HG03571 (cell line): ENCODE results near the gene NDUFB8.
"Not testable (repeated sequence)": the region's sequence is repeated elsewhere in the genome, so short reads cannot be mapped to it uniquely, and the experiment has no call there.

Source experiments
- ATAC-seq: cut with Tn5 transposase; IDR thresholded peaks from one replicate; pipeline ENCODE4 v1.9.1; 2021; ENCODE audit not compliant: unreplicated experiment

The NDUFB8 gene

GRCh38 chr10:100529475-100530298 is at the start of gene NDUFB8:
TSS of gene NDUFB8 (minus strand) at chr10:100529871. CDS start at chr10:100529851, 20 bp downstream.
- ATAC-seq, result no peak

GRCh38 chr10:100576282-100576635 is 46.6 kb upstream of the NDUFB8 start:
- no peak for ATAC-seq

- ATAC-seq, result no peak
Measured at GRCh38 chr10:100575585-100576281, 46.1 kb upstream of the NDUFB8 start.

- not testable (repeated sequence) for ATAC-seq
Measured at GRCh38 chr10:100575146-100575545, 45.5 kb upstream of the NDUFB8 start.

GRCh38 chr10:100571084-100571856 is 41.6 kb upstream of the NDUFB8 start:
- no peak for ATAC-seq

GRCh38 chr10:100570506-100570905 is 40.8 kb upstream of the NDUFB8 start:
- no peak for ATAC-seq

GRCh38 chr10:100569687-100570481 is 40.2 kb upstream of the NDUFB8 start:
- ATAC-seq, result no peak

GRCh38 chr10:100568912-100569311 is 39.2 kb upstream of the NDUFB8 start:
- no peak for ATAC-seq

GRCh38 chr10:100567826-100568225 is 38.2 kb upstream of the NDUFB8 start:
- ATAC-seq, result no peak

- no peak for ATAC-seq
Measured at GRCh38 chr10:100567249-100567648, 37.6 kb upstream of the NDUFB8 start.

GRCh38 chr10:100566561-100566960 is 36.9 kb upstream of the NDUFB8 start:
- ATAC-seq, result no peak

- ATAC-seq, result no peak
Measured at GRCh38 chr10:100565206-100565985, 35.7 kb upstream of the NDUFB8 start.

GRCh38 chr10:100562008-100562672 is 32.5 kb upstream of the NDUFB8 start:
- ATAC-seq, result peak; percentile 58

GRCh38 chr10:100561005-100561404 is 31.3 kb upstream of the NDUFB8 start:
- no peak for ATAC-seq

- ATAC-seq, result no peak
Measured at GRCh38 chr10:100560248-100560647, 30.6 kb upstream of the NDUFB8 start.

- no peak for ATAC-seq
Measured at GRCh38 chr10:100554902-100555301, 25.2 kb upstream of the NDUFB8 start.

GRCh38 chr10:100553929-100554328 is 24.3 kb upstream of the NDUFB8 start:
- ATAC-seq, result no peak

- no peak for ATAC-seq
Measured at GRCh38 chr10:100551738-100552137, 22.1 kb upstream of the NDUFB8 start.

GRCh38 chr10:100551196-100551595 is 21.5 kb upstream of the NDUFB8 start:
- no peak for ATAC-seq
